Endodermal cell (in vitro differentiated cells): Measurements from ENCODE around the gene CCDC88A. TPM values are rescaled to one million over a fixed set of nuclear protein-coding genes. Genes with fewer than 3 reads are reported as not detected.

Experiments
- DNase-seq: peaks from one replicate; pipeline ENCODE4 v3.0.0-alpha.2; 2017
- H3K27ac ChIP-seq: 2 replicates; pipeline ENCODE4 v1.5.1; 2013; ENCODE audit warnings: mild to moderate bottlenecking, low read depth, low read length, moderate library complexity
- H3K27me3 ChIP-seq: 2 replicates; pipeline ENCODE4 v1.6.1; 2013; ENCODE audit warnings: mild to moderate bottlenecking, low read length, moderate library complexity; ENCODE audit not compliant: insufficient read depth, control insufficient read depth, poor library complexity, severe bottlenecking
- H3K36me3 ChIP-seq: 2 replicates; pipeline ENCODE4 v1.7.0; 2013; ENCODE audit warnings: mild to moderate bottlenecking, low read length, moderate library complexity; ENCODE audit not compliant: control insufficient read depth, insufficient read depth
- H3K4me1 ChIP-seq: one replicate; pipeline ENCODE4 v1.7.0; 2013; ENCODE audit warnings: low read length; ENCODE audit not compliant: control insufficient read depth, insufficient read depth
- H3K4me3 ChIP-seq: 2 replicates; pipeline ENCODE4 v1.5.1; 2013; ENCODE audit warnings: mild to moderate bottlenecking, low read length, moderate library complexity
- H3K9ac ChIP-seq: 2 replicates; pipeline ENCODE4 v1.6.1; 2013; ENCODE audit warnings: mild to moderate bottlenecking, low read length, moderate library complexity; ENCODE audit not compliant: poor library complexity, severe bottlenecking; ENCODE audit errors: extremely low read depth
- H3K9me3 ChIP-seq: 2 replicates; pipeline ENCODE4 v1.6.1; 2013; ENCODE audit warnings: mild to moderate bottlenecking, low read length, moderate library complexity; ENCODE audit not compliant: control insufficient read depth
- H3K27ac Mint-ChIP-seq: 2 replicates; pipeline ENCODE4 v1.8.0; 2020; ENCODE audit warnings: mixed read lengths
- H3K27me3 Mint-ChIP-seq: 2 replicates; pipeline ENCODE4 v1.8.0; 2021; ENCODE audit warnings: mild to moderate bottlenecking, mixed read lengths; ENCODE audit not compliant: insufficient read depth
- H3K36me3 Mint-ChIP-seq: 2 replicates; pipeline ENCODE4 v1.8.0; 2020; ENCODE audit warnings: low read depth, mixed read lengths
- H3K4me1 Mint-ChIP-seq: 2 replicates; pipeline ENCODE4 v1.8.0; 2020; ENCODE audit warnings: mixed read lengths
- H3K4me3 Mint-ChIP-seq: 2 replicates; pipeline ENCODE4 v1.8.0; 2020; ENCODE audit warnings: mild to moderate bottlenecking, moderate library complexity, mixed read lengths
- H3K9me3 Mint-ChIP-seq: 2 replicates; pipeline ENCODE4 v1.8.0; 2020; ENCODE audit warnings: mild to moderate bottlenecking, mixed read lengths
- CTCF ChIP-seq: fragments of 200-600 bp; sonication (generic); conservative IDR thresholded peaks from 2 replicates; pipeline ENCODE4 v1.5.0; 2021; ENCODE audit warnings: antibody characterized with exemption, mild to moderate bottlenecking
- WGBS, 2 experiments: methylation state at CpG; one replicate each; pipeline versions ENCODE4 v1.1.5 to v1.1.7; 2013; ENCODE audit warnings: missing lambda C conversion rate in 2 of 2, mixed read lengths in 1 of 2; ENCODE audit not compliant: insufficient coverage in 1 of 2, insufficient read length in 1 of 2; 5-methylcytosine and 5-hydroxymethylcytosine counted together
- total RNA-seq, 2 donors: library from RNA; stranded (reverse); fragmentation: NEBNext Ultra II Directional in 1 of 2; extraction: Animal tissue kit (Norgen Biotek cat#: 25700) in 1 of 2; gene quantifications; 2 replicates in 1 of 2; 3 replicates in 1 of 2; pipeline ENCODE4 v1.2.1, GENCODE V29; 2021

The CCDC88A gene
- total RNA-seq, 2 donors from 2014 or later: 84.2 to 88.4 TPM

- Histone ChIP-seq H3K27me3 (no peaks in the 10 kb centered on the region), H3K36me3 (no peaks in the 10 kb centered on the region), H3K27ac (no peak overlapping the region), H3K9me3 (peaks cover 10% of the 10 kb centered on the region), H3K4me3 (no peak overlapping the region), H3K4me1 (no peaks in the 10 kb centered on the region), H3K9ac (no peak overlapping the region)
- no peak for TF ChIP-seq CTCF
- H3K9me3 Mint-ChIP-seq: peaks cover 24% of the 10 kb centered on the region
- no peak overlapping the region for H3K4me3 Mint-ChIP-seq
- H3K27ac Mint-ChIP-seq: no peak overlapping the region
- H3K36me3 Mint-ChIP-seq: no peaks in the 10 kb centered on the region
- no peak for DNase-seq
- WGBS, 2 experiments: 89 to 90% methylated on average over 9 to 11 of the region's 11 CpGs
- no peaks in the 10 kb centered on the region for H3K4me1 Mint-ChIP-seq
- H3K27me3 Mint-ChIP-seq: peaks cover 6% of the 10 kb centered on the region
Observed at GRCh38 chr2:55459714-55460274, 40.1 kb upstream of the CCDC88A start.

GRCh38 chr2:55459279-55459678, 39.6 kb upstream of the CCDC88A start:
- 91 to 100% methylated on average over 1 to 3 of the region's 3 CpGs for WGBS, 2 experiments
- Mint-ChIP-seq H3K9me3 (peaks cover 24% of the 10 kb centered on the region), H3K36me3 (no peaks in the 10 kb centered on the region), H3K4me1 (no peaks in the 10 kb centered on the region), H3K4me3 (no peak overlapping the region), H3K27me3 (peaks cover 5% of the 10 kb centered on the region), H3K27ac (no peak overlapping the region)
- Histone ChIP-seq H3K27me3 (no peaks in the 10 kb centered on the region), H3K4me3 (no peak overlapping the region), H3K4me1 (no peaks in the 10 kb centered on the region), H3K9me3 (peaks cover 10% of the 10 kb centered on the region), H3K27ac (no peak overlapping the region), H3K9ac (no peak overlapping the region), H3K36me3 (no peaks in the 10 kb centered on the region)
- no peak for TF ChIP-seq CTCF
- no peak for DNase-seq

GRCh38 chr2:55454121-55454520, 34.5 kb upstream of the CCDC88A start:
- H3K4me1 Mint-ChIP-seq: no peaks in the 10 kb centered on the region
- H3K9ac ChIP-seq: no peak overlapping the region
- no peak overlapping the region for H3K4me3 ChIP-seq
- no peaks in the 10 kb centered on the region for H3K27me3 Mint-ChIP-seq
- H3K27me3 ChIP-seq: no peaks in the 10 kb centered on the region
- H3K4me1 ChIP-seq: no peaks in the 10 kb centered on the region
- no peak overlapping the region for H3K4me3 Mint-ChIP-seq
- no peaks in the 10 kb centered on the region for H3K9me3 Mint-ChIP-seq
- H3K36me3 Mint-ChIP-seq: no peaks in the 10 kb centered on the region
- H3K27ac ChIP-seq: no peak overlapping the region
- H3K36me3 ChIP-seq: no peaks in the 10 kb centered on the region
- H3K9me3 ChIP-seq: no peaks in the 10 kb centered on the region
- 93 to 97% methylated on average over 5 of the region's 5 CpGs for WGBS, 2 experiments
- no peak overlapping the region for H3K27ac Mint-ChIP-seq
- no peak for TF ChIP-seq CTCF
- DNase-seq: no peak
